Astrocyte (in vitro differentiated cells and primary cell): ENCODE results near the gene TFB1M. TPM values are rescaled to one million over a fixed set of nuclear protein-coding genes. Genes with fewer than 3 reads are reported as not detected.

Source experiments
- DNase-seq: peaks from one replicate; pipeline ENCODE4 v3.0.0-alpha.2; 2010; ENCODE audit warnings: low read depth
- FAIRE-seq: peaks from 2 replicates; lab custom pipeline; 2011; peaks lifted over from hg19 to GRCh38; lab: Jason Lieb, UNC
- H2AFZ ChIP-seq: 2 replicates; pipeline ENCODE4 v1.6.0; 2012; ENCODE audit warnings: low read depth, low read length, inconsistent platforms
- H3K27ac ChIP-seq: 2 replicates; pipeline ENCODE4 v1.5.1; 2011; ENCODE audit warnings: low read depth, low read length, inconsistent platforms
- H3K27me3 ChIP-seq: 2 replicates; pipeline ENCODE4 v1.6.0; 2011; ENCODE audit warnings: low read length, inconsistent platforms; ENCODE audit not compliant: insufficient read depth
- H3K36me3 ChIP-seq: 2 replicates; pipeline ENCODE4 v1.5.1; 2011; ENCODE audit warnings: low read length, inconsistent platforms; ENCODE audit not compliant: insufficient read depth
- H3K4me1 ChIP-seq: 2 replicates; pipeline ENCODE4 v1.5.1; 2011; ENCODE audit warnings: low read length, inconsistent platforms; ENCODE audit not compliant: insufficient read depth
- H3K4me2 ChIP-seq: 2 replicates; pipeline ENCODE4 v1.6.0; 2012; ENCODE audit warnings: low read length, inconsistent platforms
- H3K4me3 ChIP-seq: 2 replicates; pipeline ENCODE4 v1.5.1; 2011; ENCODE audit warnings: low read depth, mild to moderate bottlenecking, low read length, inconsistent platforms; ENCODE audit not compliant: insufficient read depth
- H3K79me2 ChIP-seq: 2 replicates; pipeline ENCODE4 v1.6.0; 2012; ENCODE audit warnings: mild to moderate bottlenecking, low read length, inconsistent platforms; ENCODE audit not compliant: insufficient read depth
- H3K9ac ChIP-seq: 2 replicates; pipeline ENCODE4 v1.6.0; 2012; ENCODE audit warnings: mild to moderate bottlenecking, low read length, inconsistent platforms
- H3K9me3 ChIP-seq: 2 replicates; pipeline ENCODE4 v1.5.1; 2012; ENCODE audit warnings: low read depth, mild to moderate bottlenecking, low read length, inconsistent platforms; ENCODE audit not compliant: insufficient read depth
- H4K20me1 ChIP-seq: 2 replicates; pipeline ENCODE4 v1.6.0; 2012; ENCODE audit warnings: low read length, inconsistent platforms; ENCODE audit not compliant: insufficient read depth
- H3K27ac Mint-ChIP-seq: one replicate; pipeline ENCODE4 v1.8.0; 2021; ENCODE audit warnings: mild to moderate bottlenecking, mixed read lengths; ENCODE audit not compliant: unreplicated experiment
- H3K27me3 Mint-ChIP-seq: one replicate; pipeline ENCODE4 v1.8.0; 2021; ENCODE audit warnings: low read depth, mixed read lengths; ENCODE audit not compliant: unreplicated experiment
- H3K36me3 Mint-ChIP-seq: one replicate; pipeline ENCODE4 v1.8.0; 2021; ENCODE audit warnings: low read depth, mixed read lengths; ENCODE audit not compliant: unreplicated experiment
- H3K4me1 Mint-ChIP-seq: one replicate; pipeline ENCODE4 v1.8.0; 2021; ENCODE audit warnings: low read depth, mixed read lengths; ENCODE audit not compliant: unreplicated experiment
- H3K4me3 Mint-ChIP-seq: one replicate; pipeline ENCODE4 v1.8.0; 2021; ENCODE audit warnings: mild to moderate bottlenecking, moderate library complexity, mixed read lengths; ENCODE audit not compliant: unreplicated experiment
- H3K9me3 Mint-ChIP-seq: one replicate; pipeline ENCODE4 v1.8.0; 2021; ENCODE audit warnings: mild to moderate bottlenecking, mixed read lengths; ENCODE audit not compliant: unreplicated experiment
- CTCF ChIP-seq: IDR thresholded peaks from 2 replicates; pipeline ENCODE4 v1.5.1; 2011; ENCODE audit warnings: low read depth, mild to moderate bottlenecking, inconsistent platforms, low read length, moderate library complexity; ENCODE audit not compliant: insufficient read depth
- EZH2 ChIP-seq: IDR thresholded peaks from 2 replicates; pipeline ENCODE4 v1.6.1; 2012; ENCODE audit warnings: mild to moderate bottlenecking, low read length, inconsistent platforms; ENCODE audit not compliant: insufficient read depth
- total RNA-seq: library from RNA; stranded (reverse); gene quantifications from 2 replicates; pipeline ENCODE4 v1.2.1, GENCODE V29; 2021

TFB1M gene
- total RNA-seq, 1 donor from 2014 or later, result 24.1 TPM

DNA sequence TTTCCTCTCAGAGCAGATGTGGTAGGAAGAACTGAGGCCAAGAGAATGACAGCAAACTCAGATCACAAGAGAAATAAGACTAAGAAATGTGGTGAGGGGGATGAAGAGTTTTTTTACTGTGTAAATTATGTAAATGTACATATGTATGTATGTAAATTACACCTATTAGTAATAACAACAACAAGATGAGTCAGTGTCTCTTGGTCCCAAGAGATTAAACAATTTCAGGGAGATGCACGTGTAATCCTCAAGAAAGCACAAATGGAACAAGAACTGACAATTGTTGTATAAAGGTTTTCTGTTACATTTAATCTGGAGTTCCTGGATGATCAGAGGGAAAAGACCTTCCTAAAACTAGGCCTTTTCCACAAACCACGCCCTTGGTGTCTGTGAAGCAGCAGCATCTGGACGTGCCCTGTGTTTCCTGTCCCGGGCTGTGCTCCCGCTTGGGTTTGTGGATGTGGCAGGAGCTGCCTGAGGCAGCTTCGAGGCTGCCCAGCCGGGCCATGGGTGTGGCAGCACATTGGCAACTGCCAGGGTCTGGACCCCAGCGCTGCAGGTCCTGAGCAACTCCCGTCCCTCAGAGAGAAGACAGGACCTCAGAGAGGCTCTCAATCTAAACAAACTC, 49.5 kb downstream of the TFB1M start:
- H3K36me3 ChIP-seq, result peaks cover 5% of the 10 kb centered on the region
- no peaks in the 10 kb centered on the region for H3K27me3 Mint-ChIP-seq
- no peaks in the 10 kb centered on the region for H3K9me3 Mint-ChIP-seq
- no peak overlapping the region for H3K4me3 ChIP-seq
- H3K27ac Mint-ChIP-seq, result no peak overlapping the region
- H3K4me3 Mint-ChIP-seq, result no peak overlapping the region
- H3K36me3 Mint-ChIP-seq, result peaks cover 9% of the 10 kb centered on the region
- no peak overlapping the region for H3K27ac ChIP-seq
- peaks cover 15% of the 10 kb centered on the region for H3K4me1 Mint-ChIP-seq
- H3K9me3 ChIP-seq, result no peaks in the 10 kb centered on the region
- H3K4me2 ChIP-seq, result no peak overlapping the region
- TF ChIP-seq EZH2, result no peak
- TF ChIP-seq CTCF, result no peak
- DNase-seq (no peak), FAIRE-seq (no peak)
- H3K79me2 ChIP-seq, result peaks cover 4% of the 10 kb centered on the region
- H4K20me1 ChIP-seq, result no peaks in the 10 kb centered on the region
- H3K4me1 ChIP-seq, result no peaks in the 10 kb centered on the region
- H3K27me3 ChIP-seq, result no peaks in the 10 kb centered on the region
- no peak overlapping the region for H2AFZ ChIP-seq
- H3K9ac ChIP-seq, result no peak overlapping the region

DNA sequence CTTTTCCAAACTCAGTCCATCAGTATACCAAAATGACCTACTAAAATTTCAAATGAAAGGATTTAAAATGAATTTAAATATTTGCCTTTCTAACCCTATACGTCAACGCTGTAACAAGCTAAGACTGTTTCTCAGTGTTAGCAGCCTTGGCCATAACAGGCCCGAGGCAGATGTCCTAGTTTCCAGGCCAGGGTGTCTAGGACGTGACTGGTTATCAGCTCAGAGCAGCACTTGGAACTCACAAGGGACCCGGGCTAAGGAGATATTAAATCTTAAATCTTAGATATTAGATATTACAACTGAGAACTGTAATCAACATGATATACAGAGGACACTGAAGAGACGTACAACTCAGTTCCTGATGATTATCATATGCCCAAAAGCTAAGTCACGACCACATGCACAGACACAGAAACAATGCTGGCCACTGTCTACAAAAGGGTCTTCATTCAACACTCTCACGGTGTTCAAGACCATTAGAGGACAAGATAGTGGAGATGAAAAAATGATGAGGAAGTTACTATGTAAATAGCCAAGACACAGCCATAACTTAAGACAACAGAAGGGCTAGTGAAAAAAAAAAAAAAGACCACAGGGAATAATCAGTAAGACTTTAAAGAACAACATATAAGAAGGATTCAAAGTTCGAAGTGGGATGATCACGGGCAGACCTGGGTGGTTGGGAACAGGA, 50.8 kb downstream of the TFB1M start, which contains the start of gene CLDN20:
CLDN20 (plus strand) TSS at position 641 of the 691 bp plus-strand sequence. CDS start 11,707 bp downstream, outside the sequence.
- H2AFZ ChIP-seq, result no peak within 1 kb of the TSS
- TF ChIP-seq CTCF (no peak), EZH2 (no peak)
- no peak within 1 kb of the TSS for H3K9ac ChIP-seq
- no peaks in the 10 kb centered on the region for H4K20me1 ChIP-seq
- no peak for FAIRE-seq
- Mint-ChIP-seq H3K36me3 (peaks cover 9% of the 10 kb centered on the region), H3K4me3 (no peak within 1 kb of the TSS), H3K27ac (no peak within 1 kb of the TSS), H3K27me3 (no peaks in the 10 kb centered on the region), H3K4me1 (peaks cover 15% of the 10 kb centered on the region), H3K9me3 (no peaks in the 10 kb centered on the region)
- H3K4me2 ChIP-seq, result no peak within 1 kb of the TSS
- H3K4me1 ChIP-seq, result no peaks in the 10 kb centered on the region
- H3K27ac ChIP-seq, result no peak within 1 kb of the TSS
- H3K9me3 ChIP-seq, result no peaks in the 10 kb centered on the region
- DNase-seq, result no peak
- H3K79me2 ChIP-seq, result peaks cover 4% of the 10 kb centered on the region
- H3K27me3 ChIP-seq, result no peaks in the 10 kb centered on the region
- H3K36me3 ChIP-seq, result peaks cover 8% of the 10 kb centered on the region
- no peak within 1 kb of the TSS for H3K4me3 ChIP-seq

DNA sequence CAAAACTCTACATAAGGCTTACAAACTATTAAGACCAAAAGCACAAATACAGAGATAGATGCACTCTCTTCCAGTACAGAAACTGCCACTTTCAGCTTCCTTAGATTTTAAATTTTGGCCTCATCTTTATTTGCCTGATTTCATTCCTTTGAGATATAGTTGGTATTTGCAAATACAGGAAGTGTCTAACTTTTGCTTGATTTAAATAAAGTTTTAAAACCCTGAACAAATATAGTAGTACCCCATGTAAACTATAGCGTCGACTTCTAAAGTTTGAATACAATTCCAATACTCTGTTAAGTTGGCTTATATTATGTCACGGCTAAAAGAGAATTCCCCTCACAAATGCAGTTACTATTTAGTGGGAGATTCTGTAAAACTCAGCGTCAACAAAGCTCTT, 51.6 kb downstream of the TFB1M start:
- H3K4me3 ChIP-seq, result no peak overlapping the region
- no peaks in the 10 kb centered on the region for H3K4me1 ChIP-seq
- no peak overlapping the region for H3K4me3 Mint-ChIP-seq
- H3K9ac ChIP-seq, result no peak overlapping the region
- H4K20me1 ChIP-seq, result no peaks in the 10 kb centered on the region
- H3K36me3 ChIP-seq, result peaks cover 10% of the 10 kb centered on the region
- H2AFZ ChIP-seq, result no peak overlapping the region
- H3K79me2 ChIP-seq, result peaks cover 4% of the 10 kb centered on the region
- no peaks in the 10 kb centered on the region for H3K27me3 ChIP-seq
- peaks cover 9% of the 10 kb centered on the region for H3K36me3 Mint-ChIP-seq
- H3K27ac ChIP-seq, result no peak overlapping the region
- FAIRE-seq (no peak), DNase-seq (no peak)
- H3K27ac Mint-ChIP-seq, result no peak overlapping the region
- no peaks in the 10 kb centered on the region for H3K27me3 Mint-ChIP-seq
- no peaks in the 10 kb centered on the region for H3K9me3 Mint-ChIP-seq
- TF ChIP-seq EZH2 (no peak), CTCF (no peak)
- no peaks in the 10 kb centered on the region for H3K9me3 ChIP-seq
- no peak overlapping the region for H3K4me2 ChIP-seq
- H3K4me1 Mint-ChIP-seq, result peaks cover 12% of the 10 kb centered on the region
